GM21786 (cell line): ENCODE results near the gene OSR1.
"Not testable (repeated sequence)": the region's sequence is repeated elsewhere in the genome, so short reads cannot be mapped to it uniquely, and the experiment has no call there.

Experiments
- ATAC-seq: cut with Tn5 transposase; IDR thresholded peaks from one replicate; pipeline ENCODE4 v1.9.1; 2021; ENCODE audit not compliant: unreplicated experiment

Gene OSR1

GRCh38 chr2:19358242-19359020 is at the start of gene OSR1:
TSS of gene OSR1 (minus strand) at chr2:19358623. CDS start at chr2:19353805, 4,818 bp downstream.
- ATAC-seq, result no peak

- no peak for ATAC-seq
These were observed 45.4 kb upstream of the OSR1 start for GRCh38 chr2:19403785-19404184.

DNA sequence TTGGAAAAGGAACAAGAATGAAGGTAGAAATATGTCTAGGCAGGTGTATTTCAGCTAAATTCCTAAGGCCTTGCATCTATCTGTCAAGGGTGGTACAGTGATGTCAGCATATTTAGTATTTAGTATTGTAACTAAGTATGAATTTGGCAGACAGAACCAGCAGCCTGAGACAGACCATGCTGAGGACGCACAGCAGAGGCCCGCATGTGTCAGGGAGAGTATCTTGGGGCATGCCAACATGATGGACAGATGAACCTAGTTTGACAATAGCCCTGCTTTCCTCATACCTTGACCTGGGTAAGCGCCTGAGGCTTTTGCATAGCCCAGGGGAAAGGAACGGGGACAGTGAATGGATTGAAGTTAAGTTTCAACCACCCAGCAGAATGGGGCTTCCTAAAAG is 33.8 kb upstream of the OSR1 start:
- ATAC-seq, result no peak

DNA sequence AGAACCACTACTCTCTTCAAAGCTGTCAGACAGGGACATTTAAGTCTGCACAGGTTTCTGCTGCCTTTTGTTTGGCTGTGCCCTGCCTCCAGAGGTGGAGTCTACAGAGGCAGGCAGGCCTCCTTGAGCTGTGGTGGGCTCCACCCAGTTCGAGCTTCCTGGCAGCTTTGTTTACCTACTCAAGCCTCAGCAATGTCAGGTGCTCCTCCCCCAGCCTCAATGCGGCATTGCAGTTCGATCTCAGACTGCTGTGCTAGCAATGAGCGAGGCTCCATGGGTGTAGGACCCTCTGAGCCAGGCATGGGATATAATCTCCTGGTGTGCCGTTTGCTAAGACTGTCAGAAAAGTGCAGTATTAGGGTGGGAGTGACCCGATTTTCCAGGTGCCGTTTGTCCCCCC is 31.0 kb upstream of the OSR1 start:
- ATAC-seq, result not testable (repeated sequence)

- no peak for ATAC-seq
These were observed 22.1 kb upstream of the OSR1 start for GRCh38 chr2:19380532-19380931.

DNA sequence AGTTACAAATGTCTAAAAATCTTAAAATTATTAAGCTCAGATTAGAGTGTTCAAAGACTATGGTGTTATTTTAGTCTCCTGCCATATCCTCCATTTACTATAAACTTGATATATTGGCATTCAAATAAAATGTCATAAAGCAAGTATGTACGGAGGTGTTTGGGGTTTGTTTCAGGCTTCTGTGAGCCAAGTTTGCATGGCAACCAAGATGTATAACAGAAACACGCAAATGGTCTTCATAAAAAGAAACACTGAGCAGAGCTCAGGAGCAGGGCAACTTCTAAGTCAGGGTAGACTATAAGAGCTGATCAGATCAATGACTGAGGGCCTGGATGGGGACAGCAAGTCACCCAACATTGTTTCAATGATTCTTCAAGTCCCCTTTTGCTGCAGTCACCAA is 20.5 kb upstream of the OSR1 start:
- no peak for ATAC-seq

DNA sequence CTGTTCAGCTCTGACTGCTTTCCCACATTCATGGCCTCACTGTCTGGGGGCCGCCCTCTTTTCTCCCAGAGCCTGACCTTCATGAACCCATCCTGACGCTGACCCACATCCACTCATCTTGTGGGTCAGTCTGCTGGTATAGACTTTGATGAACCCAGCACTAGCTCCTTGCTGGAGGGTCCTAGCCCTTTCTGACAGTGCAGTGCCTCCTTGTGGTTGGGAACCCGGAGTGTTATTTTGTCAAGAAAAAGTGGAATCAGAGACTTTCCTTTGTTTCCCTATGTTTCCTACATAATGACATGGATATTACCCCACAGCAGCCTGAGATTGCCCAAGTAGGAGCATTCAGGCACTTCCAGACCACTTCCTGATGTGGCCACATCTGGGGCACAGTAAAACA is 19.3 kb upstream of the OSR1 start:
- no peak for ATAC-seq

DNA sequence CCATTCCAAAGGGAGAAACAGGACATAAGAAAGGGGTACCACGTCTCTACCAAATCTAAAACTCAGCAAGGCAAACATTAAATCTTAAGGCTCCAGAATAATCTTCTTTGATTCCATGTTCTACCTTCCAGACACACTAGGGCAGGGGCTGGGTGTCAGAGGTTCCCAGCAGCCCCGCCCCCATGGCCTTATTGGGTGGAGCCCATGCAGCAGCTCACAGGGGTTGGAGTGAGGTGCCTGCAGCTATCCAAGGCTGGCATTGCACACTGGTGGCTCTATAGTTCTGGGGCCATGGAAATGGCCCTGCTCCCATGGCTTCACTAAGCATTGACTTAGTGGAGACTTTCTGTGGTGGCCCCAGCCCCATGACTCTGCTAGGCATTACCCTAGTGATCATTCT is 14.9 kb upstream of the OSR1 start:
- ATAC-seq, result no peak

DNA sequence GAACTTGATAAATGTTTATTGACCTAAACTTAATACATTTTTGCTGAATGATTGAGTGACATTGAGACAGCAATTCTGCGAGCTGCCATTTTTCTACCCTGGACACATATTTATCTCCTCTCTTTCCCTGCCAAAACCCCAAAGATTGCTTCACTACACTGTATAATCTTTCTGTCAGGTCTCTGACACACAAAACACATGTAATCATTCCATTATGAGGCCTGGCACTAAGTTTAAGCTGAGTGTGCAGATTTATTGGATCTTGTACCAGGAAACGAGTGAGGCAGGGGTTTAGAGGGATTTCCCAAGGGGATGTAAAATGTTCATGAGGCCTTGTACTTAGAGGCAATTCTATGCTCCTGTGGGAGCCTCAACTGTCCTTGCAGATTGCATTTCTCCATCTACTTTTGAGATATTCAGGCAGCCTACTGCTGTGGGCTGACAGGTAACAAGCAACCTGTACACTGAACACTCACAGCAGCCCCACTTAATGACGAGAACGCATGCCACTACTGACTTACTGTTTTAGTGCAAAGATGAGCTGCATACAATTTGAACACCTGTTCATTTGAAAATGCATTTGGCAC is 13.7 kb upstream of the OSR1 start:
- ATAC-seq, result no peak

- no peak for ATAC-seq
These were observed 11.0 kb upstream of the OSR1 start for GRCh38 chr2:19369341-19369955.

- ATAC-seq, result no peak
These were observed 10.3 kb upstream of the OSR1 start for GRCh38 chr2:19368760-19369159.

DNA sequence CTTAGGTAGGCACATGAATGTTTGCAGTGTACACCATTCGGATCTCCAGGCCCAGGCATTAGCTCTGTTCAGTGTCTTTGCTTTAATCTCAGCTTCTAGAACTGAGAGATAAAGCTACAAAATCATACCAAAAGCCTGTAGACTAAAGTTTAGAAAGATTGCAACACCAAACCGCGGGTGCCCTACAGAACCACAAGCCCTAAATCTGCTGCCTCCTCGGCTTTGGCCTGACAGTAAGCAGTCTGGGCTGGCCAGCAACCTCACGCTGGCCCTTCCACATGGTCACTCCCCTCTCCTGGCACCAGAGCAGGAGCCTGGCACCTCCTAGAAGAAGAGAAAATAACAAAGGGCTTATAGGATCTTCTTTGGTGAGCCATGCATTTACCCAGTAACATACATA is 8.9 kb upstream of the OSR1 start:
- no peak for ATAC-seq

DNA sequence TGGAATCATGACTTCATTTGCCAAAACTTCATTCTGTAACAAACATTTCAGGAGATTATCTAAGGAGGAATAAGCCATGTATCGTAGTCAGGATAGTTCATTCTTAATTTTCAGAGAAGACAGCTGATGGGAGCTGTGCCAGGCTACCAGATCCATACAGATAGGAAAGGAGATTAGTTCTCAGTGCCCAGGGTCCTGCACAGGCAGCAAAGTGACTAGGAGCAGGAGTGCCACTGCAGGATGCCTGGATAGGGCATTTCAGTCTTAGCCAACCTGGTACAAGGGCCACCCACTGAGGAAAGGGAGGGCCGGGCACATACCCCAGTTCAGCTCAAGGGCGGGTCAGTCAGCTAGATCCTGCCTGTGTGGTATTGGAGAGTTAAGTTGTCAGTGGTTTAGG is 6.7 kb upstream of the OSR1 start:
- ATAC-seq, result no peak

DNA sequence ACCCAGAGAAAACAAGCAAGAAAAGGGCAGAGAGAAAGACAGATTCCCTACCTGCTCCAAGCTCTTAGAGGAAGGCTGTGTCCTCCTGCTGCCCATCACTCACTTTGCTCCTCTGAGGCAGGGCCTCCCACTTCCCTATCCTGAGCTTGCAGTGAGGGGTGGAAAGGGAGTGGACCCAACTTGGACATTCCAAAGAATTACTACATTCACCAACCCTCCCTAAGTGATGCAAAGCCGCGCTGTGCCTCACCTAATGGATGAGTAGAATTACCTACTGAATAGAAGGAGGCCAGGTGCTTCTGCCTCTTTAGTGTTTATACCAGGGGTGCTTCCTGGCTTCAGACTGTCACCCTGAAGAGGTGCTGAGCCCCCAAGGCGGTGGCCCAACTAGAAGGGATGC is 5.6 kb upstream of the OSR1 start:
- no peak for ATAC-seq

DNA sequence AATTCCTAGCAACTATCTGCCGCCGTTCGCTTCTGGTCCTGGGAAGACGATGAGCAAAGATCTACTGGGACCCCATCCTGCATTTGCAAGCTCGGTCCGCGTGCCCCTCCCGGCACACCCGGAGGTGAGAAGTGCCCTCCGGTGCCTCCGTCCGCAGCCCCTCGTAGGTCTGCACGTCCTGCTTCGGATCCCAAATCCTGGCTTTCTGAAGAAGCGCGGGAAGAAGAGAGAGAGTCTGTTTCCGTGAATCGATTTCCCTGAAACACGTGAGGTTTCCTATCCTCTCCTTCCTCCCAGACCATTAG is 5.0 kb upstream of the OSR1 start:
- ATAC-seq, result no peak

- ATAC-seq, result peak; percentile 45
These were observed 4.5 kb upstream of the OSR1 start for GRCh38 chr2:19362755-19363473.

DNA sequence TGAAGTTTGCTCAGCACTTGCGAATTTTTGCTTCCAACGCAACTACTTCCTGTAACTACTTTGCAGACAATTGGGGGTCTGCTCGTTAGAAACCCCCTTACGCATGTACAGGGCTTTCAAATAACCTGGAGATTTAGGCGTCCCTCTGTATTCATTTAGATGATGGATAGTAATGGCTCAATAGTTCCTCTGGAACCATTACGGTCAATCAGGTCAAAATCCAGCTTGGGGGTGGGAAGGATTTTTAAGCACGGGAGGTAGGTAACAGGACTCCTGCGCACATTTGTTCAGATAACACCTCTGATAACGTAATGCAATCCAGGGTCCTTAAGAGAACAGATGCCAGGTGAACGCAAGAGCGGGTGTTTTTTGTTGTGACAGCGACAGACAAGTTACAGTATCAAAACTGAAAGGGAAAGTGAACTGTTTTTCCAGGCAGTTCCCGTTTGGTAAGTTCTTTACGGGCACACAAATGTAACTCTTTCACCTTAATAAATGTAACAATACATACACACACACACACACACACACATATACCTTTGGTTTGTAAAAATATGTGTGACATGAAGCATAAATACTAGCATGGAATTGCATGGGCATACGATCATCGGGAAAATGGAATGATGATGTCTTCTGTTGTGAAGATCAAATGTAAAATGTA is 3.8 kb upstream of the OSR1 start:
- no peak for ATAC-seq

- ATAC-seq, result no peak
These were observed 3.0 kb upstream of the OSR1 start for GRCh38 chr2:19361325-19361990.

GRCh38 chr2:19360966-19361321 is 2.5 kb upstream of the OSR1 start:
- no peak for ATAC-seq

DNA sequence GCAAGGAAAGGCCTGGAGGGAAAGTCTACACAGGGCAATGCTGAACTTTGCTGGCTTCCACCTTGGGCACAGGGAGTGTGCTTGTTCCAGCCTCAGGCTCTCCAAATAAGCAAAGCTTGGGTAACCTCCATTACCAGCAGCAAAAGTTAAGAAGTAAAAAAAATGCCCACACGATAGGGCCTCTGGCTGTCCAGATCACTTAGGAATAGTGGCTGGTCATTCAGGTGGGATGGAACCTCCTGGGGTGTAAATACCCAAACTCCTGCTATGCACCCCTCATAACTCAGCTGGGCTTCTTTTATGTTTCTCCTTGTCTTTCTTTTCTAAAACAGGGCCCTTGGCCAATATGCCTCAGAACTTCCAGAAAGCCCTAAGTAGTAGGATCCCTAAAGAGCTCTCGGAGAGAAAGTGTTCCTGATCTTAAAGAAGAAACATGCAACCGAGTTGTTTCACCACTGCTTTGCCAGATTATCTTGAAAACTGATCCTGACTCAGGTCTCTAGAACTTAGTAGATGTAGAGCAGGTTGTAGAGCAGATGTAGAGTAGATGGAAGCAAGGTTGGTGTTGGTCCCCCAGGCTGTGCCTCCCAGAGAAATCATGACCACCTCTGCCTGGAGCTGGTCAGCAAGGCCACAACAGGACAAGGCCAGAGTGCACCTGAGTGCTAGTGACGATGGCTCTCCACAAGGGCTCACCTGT is 2.0 kb upstream of the OSR1 start:
- ATAC-seq, result no peak
